Colon (tissue), 2 donors: ENCODE results near the gene EFNA4.
"Not testable (repeated sequence)": the region's sequence is repeated elsewhere in the genome, so short reads cannot be mapped to it uniquely, and the experiment has no call there.

Experiments
- FAIRE-seq: peaks from 2 replicates; lab custom pipeline; 2012; peaks lifted over from hg19 to GRCh38; lab: Jason Lieb, UNC
- donor health status: control.
- donor health status: control.

Gene EFNA4

GRCh38 chr1:155086856-155087535 lies 23.5 kb downstream of the EFNA4 start:
- FAIRE-seq = no peak

- FAIRE-seq = no peak
Measured at GRCh38 chr1:155091071-155092051, 27.8 kb downstream of the EFNA4 start.

GRCh38 chr1:155092131-155092530 lies 28.6 kb downstream of the EFNA4 start:
- FAIRE-seq = no peak

- no peak for FAIRE-seq
Measured at GRCh38 chr1:155092641-155093040, 29.1 kb downstream of the EFNA4 start.

- no peak for FAIRE-seq
Measured at GRCh38 chr1:155093911-155094621, 30.5 kb downstream of the EFNA4 start.

GRCh38 chr1:155094622-155094948 lies 31.0 kb downstream of the EFNA4 start:
- FAIRE-seq = no peak

GRCh38 chr1:155099331-155099730 lies 35.8 kb downstream of the EFNA4 start:
- FAIRE-seq = no peak

- FAIRE-seq = no peak
Measured at GRCh38 chr1:155103325-155103724, 39.8 kb downstream of the EFNA4 start.

GRCh38 chr1:155104605-155105534 lies 41.3 kb downstream of the EFNA4 start:
- FAIRE-seq = no peak

GRCh38 chr1:155105604-155106011 lies 42.1 kb downstream of the EFNA4 start:
- no peak for FAIRE-seq

- no peak for FAIRE-seq
Measured at GRCh38 chr1:155106862-155107261, 43.3 kb downstream of the EFNA4 start.

- FAIRE-seq = no peak
Measured at GRCh38 chr1:155107309-155108264, 44.0 kb downstream of the EFNA4 start.

GRCh38 chr1:155108296-155108695 lies 44.8 kb downstream of the EFNA4 start:
- FAIRE-seq = no peak

- no peak for FAIRE-seq
Measured at GRCh38 chr1:155110381-155110780, 46.8 kb downstream of the EFNA4 start.

GRCh38 chr1:155110826-155111225 lies 47.3 kb downstream of the EFNA4 start:
- no peak for FAIRE-seq

- no peak for FAIRE-seq
Measured at GRCh38 chr1:155113450-155113980, 50.0 kb downstream of the EFNA4 start.

- FAIRE-seq = no peak
Measured at GRCh38 chr1:155116113-155116764, 52.7 kb downstream of the EFNA4 start.

GRCh38 chr1:155117610-155118009 lies 54.1 kb downstream of the EFNA4 start:
- no peak for FAIRE-seq

GRCh38 chr1:155118090-155118489 lies 54.5 kb downstream of the EFNA4 start:
- not testable (repeated sequence) for FAIRE-seq
